Fibroblast of lung (primary cell): ENCODE results near the gene LCORL. TPM values are rescaled to one million over a fixed set of nuclear protein-coding genes. Genes with fewer than 3 reads are reported as not detected.

Experiments used
- DNase-seq, 2 donors: peaks; one replicate each; pipeline versions ENCODE4 v3.0.0 to v3.0.0-alpha.2; 2010; ENCODE audit warnings: low read depth in 2 of 2
- H2AFZ ChIP-seq: 2 replicates; pipeline ENCODE4 v1.5.1; 2012; ENCODE audit warnings: low read length, control low read depth, inconsistent platforms
- H3K27ac ChIP-seq: 2 replicates; pipeline ENCODE4 v1.5.1; 2011; ENCODE audit warnings: low read length, control low read depth; ENCODE audit not compliant: insufficient read depth
- H3K27me3 ChIP-seq: 2 replicates; pipeline ENCODE4 v1.5.1; 2011; ENCODE audit warnings: mild to moderate bottlenecking, low read length; ENCODE audit not compliant: control insufficient read depth, insufficient read depth
- H3K36me3 ChIP-seq: 2 replicates; pipeline ENCODE4 v1.5.1; 2011; ENCODE audit warnings: low read length; ENCODE audit not compliant: control insufficient read depth, insufficient read depth
- H3K4me1 ChIP-seq: 2 replicates; pipeline ENCODE4 v1.5.1; 2011; ENCODE audit warnings: low read length; ENCODE audit not compliant: control insufficient read depth, insufficient read depth; ENCODE audit errors: extremely low read depth
- H3K4me2 ChIP-seq: 2 replicates; pipeline ENCODE4 v1.5.1; 2011; ENCODE audit warnings: low read length, control low read depth; ENCODE audit not compliant: insufficient read depth; ENCODE audit errors: extremely low read depth
- H3K4me3 ChIP-seq, 4 experiments: fragments of 200-600 bp in 1 of 4; sonication (generic) in 1 of 4; replicated peaks in 1 of 4; 2 replicates each; pipeline ENCODE4 v1.5.1; 2011 to 2016; ENCODE audit warnings: low read length in 4 of 4, low read depth in 3 of 4, mild to moderate bottlenecking in 3 of 4, control low read depth in 2 of 4, inconsistent platforms in 1 of 4, mixed read lengths in 1 of 4; ENCODE audit not compliant: insufficient read depth in 1 of 4; ENCODE audit errors: control extremely low read depth in 1 of 4
- H3K79me2 ChIP-seq: 2 replicates; pipeline ENCODE4 v1.5.1; 2012; ENCODE audit warnings: mild to moderate bottlenecking, low read length, inconsistent platforms; ENCODE audit not compliant: control insufficient read depth, insufficient read depth
- H3K9ac ChIP-seq: 2 replicates; pipeline ENCODE4 v1.5.1; 2011; ENCODE audit warnings: mild to moderate bottlenecking, low read length, control low read depth; ENCODE audit not compliant: insufficient read depth
- H3K9me3 ChIP-seq: 2 replicates; pipeline ENCODE4 v1.5.1; 2012; ENCODE audit warnings: low read depth, low read length; ENCODE audit not compliant: control insufficient read depth, insufficient read depth
- H4K20me1 ChIP-seq: 2 replicates; pipeline ENCODE4 v1.5.1; 2011; ENCODE audit warnings: low read length; ENCODE audit not compliant: control insufficient read depth, insufficient read depth; ENCODE audit errors: extremely low read depth
- EZH2 ChIP-seq: IDR thresholded peaks from 2 replicates; pipeline ENCODE4 v1.5.1; 2012; ENCODE audit warnings: low read length, control low read depth, mild to moderate bottlenecking; ENCODE audit errors: missing control alignments
- polyA plus RNA-seq, 2 donors: library from polyadenylated mRNA; depleted of rRNA in 1 of 2; stranded (reverse) in 1 of 2; unstranded in 1 of 2; fragments of >200 nt; gene quantifications; 2 replicates each; pipeline ENCODE4 v1.2.1, GENCODE V29; 2011 to 2012; ENCODE audit warnings: missing spikeins in 1 of 2
- total RNA-seq: library from RNA; depleted of rRNA; stranded (reverse); fragments of >200 nt; gene quantifications from 2 replicates; pipeline ENCODE4 v1.2.1, GENCODE V29; 2014
- TF ChIP-seq, protein P1 (sequence below), 2 donors: IDR thresholded peaks in 1 of 2; conservative IDR thresholded peaks in 1 of 2; 1 replicate in 1 of 2; 2 replicates in 1 of 2; pipeline ENCODE4 v1.5.1; 2011 to 2012; ENCODE audit warnings: low read length in 2 of 2, control low read depth in 1 of 2, inconsistent platforms in 1 of 2, low read depth in 1 of 2, mild to moderate bottlenecking in 1 of 2

LCORL gene
- total and polyA plus RNA-seq, 2 donors (not counting 1 experiment from before 2014, with no cell fraction given), result 8.5 to 13.5 TPM

DNA sequence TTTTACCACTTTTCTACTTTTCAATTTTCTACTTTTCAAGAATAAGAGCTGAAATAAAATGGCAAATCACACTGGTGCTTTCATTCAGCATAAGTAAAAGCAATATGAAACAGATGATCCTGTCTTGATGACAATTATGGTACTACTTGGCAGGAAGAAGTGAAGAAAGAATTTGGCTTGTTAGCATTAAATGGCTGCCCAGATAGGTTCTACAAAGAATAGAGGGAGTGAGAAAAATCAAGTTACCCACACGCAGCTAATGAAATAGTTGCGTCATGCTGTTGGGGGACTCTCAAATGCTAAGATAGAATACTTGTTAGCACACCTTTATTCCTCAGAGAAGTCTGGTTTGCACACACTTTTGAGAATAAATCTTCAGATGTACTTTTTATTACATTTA lies 12.5 kb upstream of the LCORL start:
- H3K79me2 ChIP-seq, result no peaks in the 10 kb centered on the region
- H3K4me3 ChIP-seq, result no peak overlapping the region
- H3K9me3 ChIP-seq, result no peaks in the 10 kb centered on the region
- no peaks in the 10 kb centered on the region for H3K4me1 ChIP-seq
- DNase-seq, result no peak
- H3K9ac ChIP-seq, result no peak overlapping the region
- no peak for TF ChIP-seq EZH2
- TF ChIP-seq, protein P1, sequence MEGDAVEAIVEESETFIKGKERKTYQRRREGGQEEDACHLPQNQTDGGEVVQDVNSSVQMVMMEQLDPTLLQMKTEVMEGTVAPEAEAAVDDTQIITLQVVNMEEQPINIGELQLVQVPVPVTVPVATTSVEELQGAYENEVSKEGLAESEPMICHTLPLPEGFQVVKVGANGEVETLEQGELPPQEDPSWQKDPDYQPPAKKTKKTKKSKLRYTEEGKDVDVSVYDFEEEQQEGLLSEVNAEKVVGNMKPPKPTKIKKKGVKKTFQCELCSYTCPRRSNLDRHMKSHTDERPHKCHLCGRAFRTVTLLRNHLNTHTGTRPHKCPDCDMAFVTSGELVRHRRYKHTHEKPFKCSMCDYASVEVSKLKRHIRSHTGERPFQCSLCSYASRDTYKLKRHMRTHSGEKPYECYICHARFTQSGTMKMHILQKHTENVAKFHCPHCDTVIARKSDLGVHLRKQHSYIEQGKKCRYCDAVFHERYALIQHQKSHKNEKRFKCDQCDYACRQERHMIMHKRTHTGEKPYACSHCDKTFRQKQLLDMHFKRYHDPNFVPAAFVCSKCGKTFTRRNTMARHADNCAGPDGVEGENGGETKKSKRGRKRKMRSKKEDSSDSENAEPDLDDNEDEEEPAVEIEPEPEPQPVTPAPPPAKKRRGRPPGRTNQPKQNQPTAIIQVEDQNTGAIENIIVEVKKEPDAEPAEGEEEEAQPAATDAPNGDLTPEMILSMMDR (conservative IDR thresholded peaks at IDR 0.05 in 1 of 2, IDR thresholded peaks at IDR 0.05 in 1 of 2; ENCODE audit: low read depth in 1 of 2, low read length in 2 of 2), result no peak
- no peaks in the 10 kb centered on the region for H3K36me3 ChIP-seq
- H3K27me3 ChIP-seq, result no peaks in the 10 kb centered on the region
- H2AFZ ChIP-seq, result no peak overlapping the region
- no peak overlapping the region for H3K4me2 ChIP-seq
- no peaks in the 10 kb centered on the region for H4K20me1 ChIP-seq
- no peak overlapping the region for H3K27ac ChIP-seq

DNA sequence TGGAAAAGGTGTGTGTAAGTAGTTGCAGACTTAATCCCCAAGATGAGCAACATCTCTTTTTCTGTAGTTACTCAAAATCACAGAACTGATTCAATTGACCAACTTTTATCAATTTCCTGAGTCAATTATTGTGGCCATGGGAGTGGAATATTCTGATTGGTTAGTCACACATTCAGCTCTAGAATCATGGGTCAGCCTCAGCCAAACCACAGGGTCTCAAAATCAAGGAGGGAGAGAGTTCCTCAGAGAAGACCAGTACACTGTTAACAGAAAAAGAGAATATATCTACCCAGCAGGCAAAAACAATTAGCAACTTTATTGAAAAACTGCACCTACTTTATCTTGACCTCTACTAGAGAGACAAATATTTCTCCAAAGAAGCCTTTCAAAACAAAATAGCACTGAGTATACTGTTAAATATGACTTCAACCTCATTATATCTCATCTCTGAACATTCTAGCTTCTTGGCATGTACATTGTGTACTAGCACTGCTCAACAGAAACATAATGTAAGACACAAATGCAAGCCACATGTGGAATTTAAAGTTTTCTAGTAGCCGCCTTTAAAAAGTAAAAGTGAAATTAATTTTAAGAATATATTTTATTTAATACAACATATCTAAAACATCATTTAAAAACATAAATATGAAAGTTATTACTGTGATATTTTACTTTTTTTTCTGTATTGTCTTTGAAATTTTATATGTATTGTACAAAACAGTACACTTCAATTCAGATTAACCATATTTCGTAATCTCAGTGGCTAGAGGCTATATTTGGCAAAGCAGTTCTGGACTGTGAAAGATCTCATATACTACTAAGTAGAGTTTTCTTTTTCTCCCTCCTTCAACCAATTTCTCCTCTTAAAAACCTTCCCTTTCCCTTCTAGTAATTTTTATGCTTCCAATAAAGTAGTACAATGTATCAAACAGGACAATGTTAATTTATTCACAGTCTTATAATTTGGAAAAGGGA lies 11.8 kb upstream of the LCORL start:
- H3K79me2 ChIP-seq, result no peaks in the 10 kb centered on the region
- H4K20me1 ChIP-seq, result no peaks in the 10 kb centered on the region
- H3K36me3 ChIP-seq, result no peaks in the 10 kb centered on the region
- no peak overlapping the region for H3K4me3 ChIP-seq
- H3K4me1 ChIP-seq, result no peaks in the 10 kb centered on the region
- H2AFZ ChIP-seq, result no peak overlapping the region
- no peak for TF ChIP-seq EZH2
- TF ChIP-seq, protein P1 (conservative IDR thresholded peaks at IDR 0.05 in 1 of 2, IDR thresholded peaks at IDR 0.05 in 1 of 2; ENCODE audit: low read depth in 1 of 2, low read length in 2 of 2), result no peak
- H3K4me2 ChIP-seq, result no peak overlapping the region
- no peak overlapping the region for H3K27ac ChIP-seq
- peak in 1 of 2 donors; percentile 53 for DNase-seq
- H3K9ac ChIP-seq, result no peak overlapping the region
- no peaks in the 10 kb centered on the region for H3K9me3 ChIP-seq
- no peaks in the 10 kb centered on the region for H3K27me3 ChIP-seq

DNA sequence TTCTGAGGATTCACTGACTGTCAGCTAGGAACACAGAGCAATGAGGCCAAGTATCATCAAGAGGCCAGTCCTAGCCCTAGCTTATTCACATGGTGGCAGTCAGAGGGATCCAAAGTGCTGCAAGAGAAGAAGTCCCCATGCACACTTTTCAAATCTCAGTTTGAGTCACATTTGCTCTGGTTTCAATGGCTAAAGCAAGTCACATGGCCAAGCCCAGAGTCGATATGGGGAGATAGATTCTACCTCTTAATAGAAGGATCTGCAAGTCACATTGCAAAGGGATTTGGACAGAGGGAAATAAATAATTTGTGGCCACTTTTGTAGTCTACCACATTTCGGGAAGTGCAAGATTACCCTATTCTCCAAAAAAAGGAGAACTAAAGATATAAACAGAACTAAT lies 3.7 kb upstream of the LCORL start:
- Histone ChIP-seq H3K27me3 (peaks cover 3% of the 10 kb centered on the region), H3K36me3 (no peaks in the 10 kb centered on the region), H3K79me2 (peaks cover 4% of the 10 kb centered on the region), H3K9me3 (no peaks in the 10 kb centered on the region), H2AFZ (no peak overlapping the region), H4K20me1 (no peaks in the 10 kb centered on the region), H3K4me2 (no peak overlapping the region), H3K27ac (no peak overlapping the region), H3K4me1 (no peaks in the 10 kb centered on the region), H3K9ac (no peak overlapping the region), H3K4me3 (no peak overlapping the region)
- no peak for TF ChIP-seq EZH2
- TF ChIP-seq, protein P1 (conservative IDR thresholded peaks at IDR 0.05 in 1 of 2, IDR thresholded peaks at IDR 0.05 in 1 of 2; ENCODE audit: low read depth in 1 of 2, low read length in 2 of 2), result no peak
- DNase-seq, result no peak
